Left ventricle myocardium inferior (tissue), 1 donor: ENCODE results near the gene ZSWIM1. TPM values are rescaled to one million over a fixed set of nuclear protein-coding genes. Genes with fewer than 3 reads are reported as not detected.
"Not testable (repeated sequence)": the region's sequence is repeated elsewhere in the genome, so short reads cannot be mapped to it uniquely, and the experiment has no call there.

Experiments used
- DNase-seq: peaks from one replicate; pipeline ENCODE4 v3.0.0-alpha.2; 2020
- H3K27ac ChIP-seq: fragments of 200-600 bp; replicated peaks from 2 replicates; pipeline ENCODE4 v1.8.0; 2021
- H3K27me3 ChIP-seq: fragments of 200-600 bp; 2 replicates; pipeline ENCODE4 v1.8.0; 2021; ENCODE audit warnings: low read depth
- H3K36me3 ChIP-seq: fragments of 200-600 bp; 2 replicates; pipeline ENCODE4 v1.8.0; 2021
- H3K4me1 ChIP-seq: fragments of 200-600 bp; 2 replicates; pipeline ENCODE4 v1.8.0; 2021
- H3K4me3 ChIP-seq: fragments of 200-600 bp; 2 replicates; pipeline ENCODE4 v1.8.0; 2021; ENCODE audit warnings: mild to moderate bottlenecking, moderate library complexity
- H3K9me3 ChIP-seq: fragments of 200-600 bp; replicated peaks from 2 replicates; pipeline ENCODE4 v1.8.0; 2021
- intact Hi-C: fragments of 100-400 bp; cut with micrococcal nuclease; formaldehyde crosslinking; loops from one replicate; pipeline ENCODE4 v1.11.0; 2022
- total RNA-seq: library from RNA; stranded (reverse); fragmentation: NEBNext Ultra II Directional; extraction: Animal tissue kit (Norgen Biotek cat#: 25700); gene quantifications from one replicate; pipeline ENCODE4 v1.2.1, GENCODE V29; 2021
- TF ChIP-seq, protein P1 (sequence below): fragments of 200-600 bp; IDR thresholded peaks from 2 replicates; pipeline ENCODE4 v1.8.0; 2021; ENCODE audit warnings: antibody characterized with exemption, mild to moderate bottlenecking, borderline replicate concordance
- donor health status: DM: no; HTN: yes; CAD: no; lungs with severe emphysema.

Gene ZSWIM1
- total RNA-seq, 1 donor from 2014 or later = 11.2 TPM

DNA sequence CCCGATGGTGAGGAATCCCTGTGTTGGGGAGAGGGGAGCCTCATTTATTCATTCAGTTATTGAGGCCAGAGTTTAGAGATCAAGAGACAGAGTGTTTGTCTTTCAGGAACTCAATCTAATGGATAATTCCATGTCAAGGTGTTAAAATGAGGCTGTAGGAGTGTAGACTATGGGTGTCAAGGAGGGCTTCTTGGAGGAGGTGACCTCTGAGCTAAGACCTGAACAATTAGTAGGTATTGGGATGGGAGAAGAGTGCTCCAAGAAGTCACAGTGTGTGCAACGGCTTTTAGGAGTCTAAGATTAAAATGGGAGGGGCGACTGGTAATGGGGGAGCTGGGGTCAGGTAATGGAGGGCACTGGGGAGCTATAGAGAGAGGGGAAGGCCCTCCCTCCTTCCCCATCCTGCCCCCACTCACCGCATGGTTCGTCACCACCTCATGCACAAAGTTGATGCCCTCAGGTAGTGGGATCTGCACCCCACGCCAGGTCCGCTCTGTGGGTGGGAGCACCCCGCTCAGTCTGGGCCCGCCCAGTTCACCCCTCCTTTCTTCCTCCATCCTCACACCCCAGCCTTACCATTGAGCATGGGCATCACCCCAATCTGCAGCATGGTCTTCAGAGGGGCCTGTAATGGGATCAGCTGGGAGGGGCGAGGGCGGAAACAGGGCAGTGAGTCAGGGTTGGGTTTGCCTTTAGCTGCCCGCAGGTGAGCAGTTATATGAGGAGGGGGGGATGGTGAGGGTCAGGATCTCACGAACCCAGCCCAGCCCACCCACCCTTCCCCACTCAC, 18.2 kb downstream of the ZSWIM1 start:
- DNase-seq = no peak
- H3K27ac ChIP-seq = no peak overlapping the region
- no peaks in the 10 kb centered on the region for H3K27me3 ChIP-seq
- H3K4me1 ChIP-seq = no peaks in the 10 kb centered on the region
- intact Hi-C loops = no loop called here
- peaks cover 79% of the 10 kb centered on the region for H3K36me3 ChIP-seq
- no peaks in the 10 kb centered on the region for H3K9me3 ChIP-seq
- no peak overlapping the region for H3K4me3 ChIP-seq
- TF ChIP-seq, protein P1, sequence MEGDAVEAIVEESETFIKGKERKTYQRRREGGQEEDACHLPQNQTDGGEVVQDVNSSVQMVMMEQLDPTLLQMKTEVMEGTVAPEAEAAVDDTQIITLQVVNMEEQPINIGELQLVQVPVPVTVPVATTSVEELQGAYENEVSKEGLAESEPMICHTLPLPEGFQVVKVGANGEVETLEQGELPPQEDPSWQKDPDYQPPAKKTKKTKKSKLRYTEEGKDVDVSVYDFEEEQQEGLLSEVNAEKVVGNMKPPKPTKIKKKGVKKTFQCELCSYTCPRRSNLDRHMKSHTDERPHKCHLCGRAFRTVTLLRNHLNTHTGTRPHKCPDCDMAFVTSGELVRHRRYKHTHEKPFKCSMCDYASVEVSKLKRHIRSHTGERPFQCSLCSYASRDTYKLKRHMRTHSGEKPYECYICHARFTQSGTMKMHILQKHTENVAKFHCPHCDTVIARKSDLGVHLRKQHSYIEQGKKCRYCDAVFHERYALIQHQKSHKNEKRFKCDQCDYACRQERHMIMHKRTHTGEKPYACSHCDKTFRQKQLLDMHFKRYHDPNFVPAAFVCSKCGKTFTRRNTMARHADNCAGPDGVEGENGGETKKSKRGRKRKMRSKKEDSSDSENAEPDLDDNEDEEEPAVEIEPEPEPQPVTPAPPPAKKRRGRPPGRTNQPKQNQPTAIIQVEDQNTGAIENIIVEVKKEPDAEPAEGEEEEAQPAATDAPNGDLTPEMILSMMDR = no peak

DNA sequence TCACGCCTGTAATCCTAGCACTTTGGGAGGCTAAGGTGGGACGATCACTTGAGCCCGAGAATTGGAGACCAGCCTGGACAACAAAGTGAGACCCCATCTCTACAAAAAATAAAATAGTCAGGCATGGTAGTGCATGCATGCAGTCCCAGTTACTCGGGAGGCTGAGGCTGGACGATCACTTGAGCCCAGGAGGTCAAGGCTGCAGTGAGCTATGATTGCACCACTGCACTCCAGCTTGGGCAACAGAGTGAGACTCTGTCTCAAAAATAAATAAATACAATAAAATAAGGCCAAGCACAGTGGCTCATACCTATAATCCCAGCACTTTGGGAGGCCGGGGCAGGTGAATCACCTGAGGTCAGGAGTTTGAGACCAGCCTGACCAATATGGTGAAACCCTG, 20.3 kb downstream of the ZSWIM1 start:
- H3K27me3 ChIP-seq, intact Hi-C loops, DNase-seq, H3K27ac ChIP-seq, H3K4me1 ChIP-seq, H3K9me3 ChIP-seq, H3K4me3 ChIP-seq: not testable (repeated sequence)
- H3K36me3 ChIP-seq = peaks cover 72% of the 10 kb centered on the region

DNA sequence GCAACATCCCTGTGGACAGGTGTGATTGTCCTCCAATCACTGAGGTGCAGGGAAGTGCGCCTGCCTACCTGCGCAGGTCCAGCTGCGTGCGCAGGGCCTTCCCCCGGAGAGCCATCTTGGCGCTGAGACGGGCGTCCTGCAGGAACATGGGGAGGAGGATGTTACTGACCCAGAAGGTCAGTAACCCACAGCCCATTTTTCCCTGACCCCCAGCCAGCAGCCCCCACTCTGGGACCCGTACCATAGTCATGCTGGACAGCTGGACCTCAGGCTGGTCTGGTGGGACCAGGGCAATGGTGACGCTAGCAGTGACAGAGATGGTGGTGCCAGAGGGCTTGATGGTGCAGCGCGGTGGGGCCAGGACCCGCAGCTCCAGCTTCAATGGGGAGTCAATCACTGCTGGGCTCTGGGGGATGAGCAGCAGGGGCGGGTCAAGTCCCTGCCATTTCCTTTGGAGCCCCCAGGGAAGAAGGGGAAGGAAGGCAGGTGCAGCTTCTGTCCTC, 21.2 kb downstream of the ZSWIM1 start:
- no peaks in the 10 kb centered on the region for H3K4me1 ChIP-seq
- TF ChIP-seq, protein P1 = no peak
- no peak overlapping the region for H3K4me3 ChIP-seq
- H3K9me3 ChIP-seq = no peaks in the 10 kb centered on the region
- intact Hi-C loops = no loop called here
- no peak for DNase-seq
- H3K27me3 ChIP-seq = no peaks in the 10 kb centered on the region
- peaks cover 64% of the 10 kb centered on the region for H3K36me3 ChIP-seq
- no peak overlapping the region for H3K27ac ChIP-seq

DNA sequence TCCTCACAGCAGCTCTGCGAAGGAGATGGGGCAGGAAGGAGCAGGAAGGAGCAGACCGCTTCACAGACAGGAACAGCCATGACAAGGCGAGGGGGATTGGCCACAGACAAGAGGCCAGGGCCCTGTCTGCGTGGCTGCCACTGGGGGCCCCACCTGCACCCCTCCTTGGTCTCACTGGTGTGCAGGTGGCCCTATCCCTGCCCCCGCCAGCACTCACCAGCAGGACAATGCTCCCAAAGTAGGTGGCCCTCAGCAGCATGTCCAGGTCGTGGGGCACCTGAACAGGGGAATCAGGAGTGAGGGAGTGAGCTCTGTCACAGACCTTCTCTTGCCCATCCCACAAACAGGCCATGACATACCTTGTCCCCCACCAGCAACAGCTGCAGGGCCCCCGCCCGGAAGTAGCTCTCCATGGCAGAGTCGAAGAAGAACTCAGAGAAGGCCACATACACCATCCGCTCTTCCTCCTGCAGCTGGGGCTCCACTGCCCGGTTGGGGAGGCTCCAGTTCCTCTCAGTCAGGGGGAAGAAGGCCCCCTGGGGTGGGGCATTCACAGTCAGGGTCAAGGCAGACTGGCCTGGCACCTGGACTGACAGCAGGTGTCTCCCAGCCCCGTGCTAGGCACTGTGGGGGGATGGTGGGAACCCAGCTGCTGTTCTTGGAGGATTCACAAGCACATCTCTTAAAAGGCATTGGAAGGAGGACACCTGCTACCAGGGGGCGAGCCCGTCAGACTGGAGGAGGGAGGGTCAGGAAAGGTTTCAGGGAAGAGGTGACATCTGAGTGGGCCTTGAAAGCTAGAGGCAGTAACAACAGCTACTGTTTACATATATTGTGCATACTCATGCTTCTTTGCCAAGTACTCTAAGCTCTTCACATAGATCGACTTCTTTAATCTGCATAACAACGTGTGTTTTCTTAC, 23.8 kb downstream of the ZSWIM1 start:
- H3K36me3 ChIP-seq = peaks cover 42% of the 10 kb centered on the region
- DNase-seq = no peak
- TF ChIP-seq, protein P1 = no peak
- no peak overlapping the region for H3K4me3 ChIP-seq
- H3K27ac ChIP-seq = no peak overlapping the region
- peaks cover 2% of the 10 kb centered on the region for H3K4me1 ChIP-seq
- no peaks in the 10 kb centered on the region for H3K9me3 ChIP-seq
- no peaks in the 10 kb centered on the region for H3K27me3 ChIP-seq
- intact Hi-C loops = no loop called here

DNA sequence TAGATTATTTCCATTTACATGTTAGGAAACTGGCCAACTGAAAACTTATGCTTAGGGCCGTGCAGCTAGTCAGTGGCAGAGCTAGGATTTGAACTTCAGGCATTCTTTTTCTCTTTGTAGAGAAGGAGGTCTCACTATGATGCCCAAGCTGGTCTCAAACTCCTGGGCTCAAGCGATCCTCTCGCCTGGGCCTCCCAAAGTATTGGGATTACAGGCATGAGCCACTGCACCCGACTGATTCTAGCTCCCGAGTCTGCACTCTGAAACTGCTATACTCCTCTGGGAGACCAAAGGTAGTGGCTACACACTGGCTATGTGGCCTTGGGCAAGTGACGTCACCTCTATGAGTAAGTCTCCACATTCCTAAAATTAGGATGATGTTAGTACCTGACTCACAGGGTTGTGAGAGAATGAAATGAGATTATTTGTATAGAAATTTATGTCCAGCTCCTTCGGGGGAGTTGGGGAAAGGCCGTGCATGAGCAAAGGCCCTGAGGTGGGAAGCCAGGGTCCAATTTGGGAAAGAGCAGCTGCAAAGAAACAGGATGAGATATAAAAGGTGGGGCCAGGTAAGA, 24.6 kb downstream of the ZSWIM1 start:
- no peak overlapping the region for H3K4me3 ChIP-seq
- DNase-seq = no peak
- no peaks in the 10 kb centered on the region for H3K9me3 ChIP-seq
- no peaks in the 10 kb centered on the region for H3K27me3 ChIP-seq
- H3K27ac ChIP-seq = no peak overlapping the region
- H3K36me3 ChIP-seq = peaks cover 36% of the 10 kb centered on the region
- TF ChIP-seq, protein P1 = no peak
- H3K4me1 ChIP-seq = peaks cover 9% of the 10 kb centered on the region
- intact Hi-C loops = no loop called here
